H7 (cell line): ENCODE results near the gene TXNDC16. TPM values are rescaled to one million over a fixed set of nuclear protein-coding genes. Genes with fewer than 3 reads are reported as not detected.
"Not testable (repeated sequence)": the region's sequence is repeated elsewhere in the genome, so short reads cannot be mapped to it uniquely, and the experiment has no call there.

Experiments used
- DNase-seq: peaks from one replicate; pipeline ENCODE4 v3.0.0; 2012
- H3K27me3 ChIP-seq: 2 replicates; pipeline ENCODE4 v1.6.0; 2011; ENCODE audit warnings: mild to moderate bottlenecking, low read length; ENCODE audit not compliant: control insufficient read depth, insufficient read depth
- H3K36me3 ChIP-seq: replicated peaks from 2 replicates; pipeline ENCODE4 v1.5.1; 2011; ENCODE audit warnings: low read length; ENCODE audit not compliant: control insufficient read depth, insufficient read depth
- H3K4me3 ChIP-seq: 2 replicates; pipeline ENCODE4 v1.5.1; 2011; ENCODE audit warnings: low read depth, mild to moderate bottlenecking, control low read depth, low read length, moderate library complexity; ENCODE audit not compliant: insufficient read depth
- total RNA-seq: library from RNA; depleted of rRNA; stranded (reverse); fragments of >200 nt; shearing (Covaris generic); gene quantifications from 2 replicates; pipeline ENCODE4 v1.2.3, GENCODE V29; 2014

The TXNDC16 gene
- total RNA-seq, 1 experiment from 2014 or later: 8.1 TPM

GRCh38 chr14:52514046-52514811 is 38.1 kb downstream of the TXNDC16 start:
- Histone ChIP-seq H3K4me3 (no peak overlapping the region), H3K36me3 (no peaks in the 10 kb centered on the region), H3K27me3 (no peaks in the 10 kb centered on the region)
- DNase-seq: no peak

DNA sequence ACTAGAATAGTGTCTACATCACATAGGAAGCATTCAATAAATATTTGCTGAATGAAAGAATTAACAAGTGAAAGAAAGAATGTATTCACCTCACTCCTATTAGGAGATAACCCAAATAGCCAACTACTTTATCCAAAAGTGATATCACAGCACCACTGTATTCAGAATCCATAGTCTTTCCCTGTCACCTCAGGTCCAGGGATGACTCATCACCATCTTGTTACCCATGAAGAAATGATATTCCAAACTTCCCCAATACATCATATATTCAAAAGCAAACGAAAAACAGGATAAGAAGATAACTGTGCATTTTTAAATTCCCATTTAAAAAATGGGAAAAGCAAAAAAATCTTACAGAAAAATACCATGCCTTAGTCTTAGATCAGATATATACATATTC is 39.1 kb downstream of the TXNDC16 start:
- Histone ChIP-seq H3K4me3 (no peak overlapping the region), H3K27me3 (no peaks in the 10 kb centered on the region), H3K36me3 (no peaks in the 10 kb centered on the region)
- no peak for DNase-seq

GRCh38 chr14:52494444-52494843 is 57.9 kb downstream of the TXNDC16 start:
- DNase-seq: no peak
- Histone ChIP-seq H3K27me3 (no peaks in the 10 kb centered on the region), H3K4me3 (no peak overlapping the region), H3K36me3 (no peaks in the 10 kb centered on the region)

- no peak for DNase-seq
- no peak overlapping the region for H3K4me3 ChIP-seq
- H3K27me3 ChIP-seq: no peaks in the 10 kb centered on the region
- no peaks in the 10 kb centered on the region for H3K36me3 ChIP-seq
These were observed 66.8 kb downstream of the TXNDC16 start for GRCh38 chr14:52485350-52485960.

DNA sequence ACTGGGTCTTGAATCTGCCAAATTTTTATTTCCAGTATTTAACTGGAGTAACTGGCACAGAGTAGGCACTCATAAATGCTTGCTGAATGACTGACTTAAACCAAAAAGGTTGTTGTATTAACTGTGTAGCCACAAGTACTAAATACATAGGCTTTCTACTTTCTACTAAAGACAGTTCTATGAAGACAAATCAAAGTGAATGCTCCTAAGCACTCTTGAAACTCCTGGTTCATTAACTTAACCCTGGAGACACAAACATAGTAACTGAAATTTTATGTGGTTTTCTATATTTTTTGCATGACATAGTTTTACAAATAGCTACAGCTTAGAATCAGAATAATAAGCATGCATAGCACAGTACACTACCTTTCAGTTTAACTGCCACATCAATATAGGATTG is 70.4 kb downstream of the TXNDC16 start:
- no peaks in the 10 kb centered on the region for H3K27me3 ChIP-seq
- H3K36me3 ChIP-seq: no peaks in the 10 kb centered on the region
- no peak for DNase-seq

DNA sequence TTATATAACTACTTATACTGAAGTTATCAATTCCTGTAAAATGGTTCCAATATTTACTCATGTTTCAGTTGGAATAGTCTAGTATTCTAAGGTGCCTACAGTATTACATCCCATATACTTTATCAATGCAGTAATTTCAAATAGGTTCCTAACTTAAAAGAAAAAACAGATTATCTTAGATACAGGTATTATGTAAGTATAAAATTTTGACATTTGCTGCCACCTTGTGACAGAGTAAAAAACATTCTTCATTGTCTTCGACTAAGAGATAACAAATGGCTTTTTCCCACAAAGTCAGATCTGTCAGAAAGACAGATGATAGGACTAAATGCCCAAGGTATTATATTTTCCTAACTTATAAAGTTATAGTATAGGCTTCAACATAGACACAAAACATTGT is 78.7 kb downstream of the TXNDC16 start:
- H3K4me3 ChIP-seq: no peak overlapping the region
- no peak for DNase-seq
- H3K27me3 ChIP-seq: no peaks in the 10 kb centered on the region
- H3K36me3 ChIP-seq: no peaks in the 10 kb centered on the region

More for the DNA sequence above, 70.4 kb downstream of the TXNDC16 start:
- H3K4me3 ChIP-seq: no peak overlapping the region

DNA sequence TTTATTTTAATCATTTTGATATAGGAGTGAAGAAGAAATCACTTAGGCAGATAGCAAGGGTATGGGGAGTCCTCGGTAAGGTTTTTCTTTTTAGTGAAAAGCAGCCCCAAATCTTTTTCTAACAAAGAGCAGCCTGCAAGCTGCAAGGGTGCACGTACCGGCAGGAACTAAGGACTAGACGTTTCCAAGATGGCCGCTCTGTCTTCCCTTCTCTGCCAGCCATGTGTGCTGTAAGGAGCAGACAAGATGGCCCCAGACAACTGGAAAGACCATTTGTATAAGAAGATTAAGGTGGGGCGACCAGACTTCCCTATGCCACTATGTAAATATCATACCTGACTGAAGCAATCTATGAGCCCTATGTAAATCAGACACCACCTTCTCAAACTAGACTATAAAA is 79.6 kb downstream of the TXNDC16 start:
- no peak for DNase-seq
- Histone ChIP-seq H3K27me3 (no peaks in the 10 kb centered on the region), H3K36me3 (no peaks in the 10 kb centered on the region), H3K4me3 (no peak overlapping the region)

GRCh38 chr14:52472251-52472650 is 80.1 kb downstream of the TXNDC16 start:
- not testable (repeated sequence) for H3K4me3 ChIP-seq, H3K27me3 ChIP-seq, DNase-seq, H3K36me3 ChIP-seq

DNA sequence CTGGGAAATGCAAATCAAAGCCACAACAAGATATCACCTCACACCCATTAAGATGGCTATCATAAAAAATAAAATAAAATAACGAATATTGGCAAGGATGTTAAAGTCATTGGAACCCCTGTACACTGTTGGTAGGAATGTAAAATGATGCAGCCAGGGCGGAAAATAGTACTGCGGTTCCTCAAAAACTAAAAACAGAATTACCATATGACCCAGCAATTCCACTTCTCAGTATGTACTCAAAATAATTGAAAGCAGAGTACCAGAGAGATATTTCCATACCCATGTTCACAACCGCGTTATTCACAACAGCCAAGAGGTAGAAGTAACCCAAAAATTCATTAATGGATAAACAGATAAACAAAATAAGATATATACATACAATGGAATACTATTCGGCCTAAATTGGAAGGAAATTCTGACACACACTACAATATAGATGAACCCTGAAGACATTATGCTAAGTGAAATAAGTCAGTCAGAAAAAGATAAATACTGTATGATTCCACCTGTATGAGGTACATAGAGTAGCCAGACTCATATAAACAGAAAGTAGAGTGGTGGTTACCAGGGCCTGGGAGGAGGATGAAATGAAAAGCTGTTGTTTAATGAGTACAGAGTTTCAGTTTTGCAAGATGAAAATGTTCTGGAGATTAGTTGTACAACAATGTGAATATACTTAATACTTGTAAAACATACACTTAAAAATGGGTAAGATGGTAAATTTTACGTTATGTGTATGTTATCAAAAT is 84.6 kb downstream of the TXNDC16 start:
- no peak for DNase-seq
- no peaks in the 10 kb centered on the region for H3K36me3 ChIP-seq

GRCh38 chr14:52464175-52464574 is 88.1 kb downstream of the TXNDC16 start:
- no peak for DNase-seq

More for the DNA sequence above, 84.6 kb downstream of the TXNDC16 start:
- no peaks in the 10 kb centered on the region for H3K27me3 ChIP-seq
- no peak overlapping the region for H3K4me3 ChIP-seq

DNA sequence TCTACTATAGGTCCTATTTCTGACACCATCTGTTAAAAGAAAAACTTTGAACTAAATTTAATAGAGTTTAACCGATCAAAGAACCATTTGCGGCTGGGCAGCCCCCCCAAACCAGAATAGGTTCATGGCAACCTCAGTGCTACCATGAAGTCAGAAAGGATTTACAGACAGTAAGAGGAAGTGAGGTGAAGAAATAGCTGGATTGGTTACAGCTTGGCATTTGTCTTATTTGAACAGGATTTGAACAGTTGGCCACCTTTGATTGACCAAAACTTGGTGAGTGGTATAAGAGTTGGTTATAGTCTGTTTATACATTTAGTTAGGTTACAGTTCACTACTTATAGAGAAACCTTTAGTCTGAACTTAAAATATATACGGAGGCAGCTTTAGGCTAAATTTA is 88.9 kb downstream of the TXNDC16 start:
- no peak for DNase-seq
- no peaks in the 10 kb centered on the region for H3K36me3 ChIP-seq
- no peaks in the 10 kb centered on the region for H3K27me3 ChIP-seq
- H3K4me3 ChIP-seq: no peak overlapping the region

More at GRCh38 chr14:52464175-52464574, 88.1 kb downstream of the TXNDC16 start:
- Histone ChIP-seq H3K36me3 (no peaks in the 10 kb centered on the region), H3K4me3 (no peak overlapping the region), H3K27me3 (no peaks in the 10 kb centered on the region)

- no peak for DNase-seq
- no peaks in the 10 kb centered on the region for H3K36me3 ChIP-seq
- H3K27me3 ChIP-seq: no peaks in the 10 kb centered on the region
- H3K4me3 ChIP-seq: no peak overlapping the region
These were observed 90.6 kb downstream of the TXNDC16 start for GRCh38 chr14:52461721-52462120.

GRCh38 chr14:52458721-52459085 is 93.6 kb downstream of the TXNDC16 start:
- H3K27me3 ChIP-seq: no peaks in the 10 kb centered on the region

GRCh38 chr14:52457411-52457810 is 94.9 kb downstream of the TXNDC16 start:
- DNase-seq: no peak
- Histone ChIP-seq H3K4me3 (no peak overlapping the region), H3K36me3 (no peaks in the 10 kb centered on the region), H3K27me3 (no peaks in the 10 kb centered on the region)

More at GRCh38 chr14:52458721-52459085, 93.6 kb downstream of the TXNDC16 start:
- H3K36me3 ChIP-seq: no peaks in the 10 kb centered on the region
- H3K4me3 ChIP-seq: no peak overlapping the region
- DNase-seq: no peak
